ENCODE data around the gene USP17L19.
"Not testable (repeated sequence)": the region's sequence is repeated elsewhere in the genome, so short reads cannot be mapped to it uniquely, and the experiment has no call there.

GRCh38 chr4:9230249-9230648 lies 22.9 kb upstream of the USP17L19 start:
- TF ChIP-seq CTCF (conservative IDR thresholded peaks at IDR 0.05; ENCODE audit: low read depth in 2 of 2): 0 out of 4 replicates have a peak, but pooled peaks of 1 of the 2 experiments have one; percentile 4
- not testable (repeated sequence) for TF ChIP-seq EZH2 (IDR thresholded peaks at IDR 0.05; ENCODE audit: low read depth, unreplicated experiment); EZH2phosphoT487 (IDR thresholded peaks at IDR 0.05; ENCODE audit: unreplicated experiment); POLR2AphosphoS5 (IDR thresholded peaks at IDR 0.05; ENCODE audit: low read depth); JUNB (IDR thresholded peaks at IDR 0.05; ENCODE audit: unreplicated experiment); REST (IDR thresholded peaks at IDR 0.05; ENCODE audit: unreplicated experiment); CREB1 (CRISPR knock-in tag; IDR thresholded peaks at IDR 0.05; ENCODE audit: low read depth); ZNF331 (CRISPR knock-in tag; IDR thresholded peaks at IDR 0.05; ENCODE audit: low read depth)

Data from GM23338 (cell line).